ENCODE data around the gene HMCN2. TPM values are rescaled to one million over a fixed set of nuclear protein-coding genes. Genes with fewer than 3 reads are reported as not detected.
A peak's percentile ranks its signal among the peaks of the same experiment; 100 is the strongest.

HMCN2 gene
- total and polyA plus RNA-seq, 8 donors: 1.1 to 21.1 (median 5.0) TPM

DNA sequence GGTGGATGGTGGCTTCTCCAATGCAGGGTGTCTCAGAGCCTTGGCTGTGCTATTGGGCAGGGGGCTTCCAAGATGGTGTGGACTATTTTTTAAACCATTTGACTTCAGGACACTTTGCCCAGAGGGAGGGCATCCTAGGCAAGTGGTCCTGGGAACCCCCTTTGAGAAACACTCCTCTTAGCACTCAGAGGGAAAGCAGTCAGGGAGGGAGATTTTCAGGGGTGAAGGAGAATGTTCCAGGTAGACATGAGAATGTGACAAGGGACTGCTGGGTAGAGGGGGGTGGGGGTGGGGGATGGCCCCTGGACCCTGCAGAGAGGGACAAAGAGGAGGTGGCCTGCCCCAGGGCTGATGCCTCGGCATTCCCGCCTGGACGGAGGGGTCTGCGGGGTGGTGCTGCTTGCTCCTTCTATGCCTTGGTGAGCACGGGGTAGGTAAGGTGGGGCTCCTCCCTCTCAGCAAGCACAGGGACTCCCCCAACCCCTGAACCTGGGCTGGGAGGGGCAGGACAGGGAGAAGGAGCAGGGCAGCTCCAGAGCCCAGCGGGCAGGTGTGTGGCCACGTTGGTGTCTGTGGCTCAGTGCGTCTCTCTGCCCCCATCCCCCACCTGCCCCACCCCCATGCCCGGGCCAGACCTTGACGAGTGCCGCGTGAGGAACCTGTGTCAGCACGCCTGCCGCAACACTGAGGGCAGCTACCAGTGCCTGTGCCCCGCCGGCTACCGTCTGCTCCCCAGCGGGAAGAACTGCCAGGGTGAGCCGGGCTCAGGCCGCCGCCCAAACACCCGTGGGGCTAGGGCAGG lies 165.4 kb downstream of the HMCN2 start:
- Histone ChIP-seq H3K4me1 (peaks cover 5 to 14% (median 10%) of the 10 kb centered on the region in 4 donors), H3K9me3 (peaks cover 0 to 19% (median 13%) of the 10 kb centered on the region in 4 donors), H3K27me3 (peaks cover 0 to 56% (median 19%) of the 10 kb centered on the region in 3 donors), H3K27ac (no peak overlapping the region), H3K4me3 (no peak overlapping the region), H3K36me3 (no peaks in the 10 kb centered on the region)
- no peak for DNase-seq
- intact Hi-C loops (cut with DNase I; ENCODE audit: low total_unique reads): no loop called here
- TF ChIP-seq EP300 (IDR thresholded peaks at IDR 0.05): no peak
- TF ChIP-seq POLR2A (IDR thresholded peaks at IDR 0.05): no peak
- no peak for TF ChIP-seq POLR2AphosphoS5 (IDR thresholded peaks at IDR 0.05)
- TF ChIP-seq, protein P1, sequence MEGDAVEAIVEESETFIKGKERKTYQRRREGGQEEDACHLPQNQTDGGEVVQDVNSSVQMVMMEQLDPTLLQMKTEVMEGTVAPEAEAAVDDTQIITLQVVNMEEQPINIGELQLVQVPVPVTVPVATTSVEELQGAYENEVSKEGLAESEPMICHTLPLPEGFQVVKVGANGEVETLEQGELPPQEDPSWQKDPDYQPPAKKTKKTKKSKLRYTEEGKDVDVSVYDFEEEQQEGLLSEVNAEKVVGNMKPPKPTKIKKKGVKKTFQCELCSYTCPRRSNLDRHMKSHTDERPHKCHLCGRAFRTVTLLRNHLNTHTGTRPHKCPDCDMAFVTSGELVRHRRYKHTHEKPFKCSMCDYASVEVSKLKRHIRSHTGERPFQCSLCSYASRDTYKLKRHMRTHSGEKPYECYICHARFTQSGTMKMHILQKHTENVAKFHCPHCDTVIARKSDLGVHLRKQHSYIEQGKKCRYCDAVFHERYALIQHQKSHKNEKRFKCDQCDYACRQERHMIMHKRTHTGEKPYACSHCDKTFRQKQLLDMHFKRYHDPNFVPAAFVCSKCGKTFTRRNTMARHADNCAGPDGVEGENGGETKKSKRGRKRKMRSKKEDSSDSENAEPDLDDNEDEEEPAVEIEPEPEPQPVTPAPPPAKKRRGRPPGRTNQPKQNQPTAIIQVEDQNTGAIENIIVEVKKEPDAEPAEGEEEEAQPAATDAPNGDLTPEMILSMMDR (IDR thresholded peaks at IDR 0.05): no peak
- 89 to 97% (median 93%) methylated on average over 8 to 22 of the region's 22 CpGs for WGBS, 5 donors

GRCh38 chr9:130431536-130432303 lies 166.2 kb downstream of the HMCN2 start:
- peaks cover 5 to 14% (median 10%) of the 10 kb centered on the region in 4 donors for H3K4me1 ChIP-seq

DNA sequence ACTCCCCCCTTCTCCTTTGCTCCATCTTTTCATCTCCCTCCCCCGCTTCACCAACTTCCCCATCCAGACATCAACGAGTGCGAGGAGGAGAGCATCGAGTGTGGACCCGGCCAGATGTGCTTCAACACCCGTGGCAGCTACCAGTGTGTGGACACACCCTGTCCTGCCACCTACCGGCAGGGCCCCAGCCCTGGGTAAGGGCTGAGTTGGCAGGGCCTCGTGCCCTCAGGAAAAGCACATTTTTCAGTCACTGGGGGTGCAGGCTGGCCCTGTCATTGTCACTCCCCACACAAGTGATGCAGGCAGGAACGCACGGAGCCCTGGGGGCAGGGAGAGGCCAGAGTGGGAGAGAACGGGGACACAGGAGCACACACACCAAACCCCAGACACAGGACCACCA lies 166.8 kb downstream of the HMCN2 start:
- no peaks in the 10 kb centered on the region for H3K36me3 ChIP-seq
- H3K27me3 ChIP-seq: peaks cover 0 to 63% (median 19%) of the 10 kb centered on the region in 3 donors
- H3K27ac ChIP-seq: no peak overlapping the region
- no peak for DNase-seq
- H3K4me3 ChIP-seq: no peak overlapping the region
- intact Hi-C loops (cut with DNase I; ENCODE audit: low total_unique reads): no loop called here
- H3K4me1 ChIP-seq: peaks cover 5 to 14% (median 10%) of the 10 kb centered on the region in 4 donors
- TF ChIP-seq POLR2A (IDR thresholded peaks at IDR 0.05) (no peak), POLR2AphosphoS5 (IDR thresholded peaks at IDR 0.05) (no peak), EP300 (IDR thresholded peaks at IDR 0.05) (no peak)
- H3K9me3 ChIP-seq: peaks cover 0 to 19% (median 13%) of the 10 kb centered on the region in 4 donors
- WGBS, 5 donors: 51 to 70% (median 65%) methylated on average over 6 to 11 of the region's 11 CpGs

More at GRCh38 chr9:130431536-130432303, 166.2 kb downstream of the HMCN2 start:
- Histone ChIP-seq H3K27me3 (peaks cover 0 to 64% (median 19%) of the 10 kb centered on the region in 3 donors), H3K9me3 (peaks cover 0 to 19% (median 13%) of the 10 kb centered on the region in 4 donors), H3K36me3 (no peaks in the 10 kb centered on the region), H3K27ac (no peak overlapping the region), H3K4me3 (no peak overlapping the region)
- WGBS, 5 donors: 78 to 97% (median 84%) methylated on average over 14 to 17 of the region's 17 CpGs
- no peak for DNase-seq
- intact Hi-C loops (cut with DNase I; ENCODE audit: low total_unique reads): no loop called here
- TF ChIP-seq POLR2AphosphoS5 (IDR thresholded peaks at IDR 0.05) (no peak), EP300 (IDR thresholded peaks at IDR 0.05) (no peak), POLR2A (IDR thresholded peaks at IDR 0.05) (no peak)
- TF ChIP-seq, protein P1 (IDR thresholded peaks at IDR 0.05): no peak

DNA sequence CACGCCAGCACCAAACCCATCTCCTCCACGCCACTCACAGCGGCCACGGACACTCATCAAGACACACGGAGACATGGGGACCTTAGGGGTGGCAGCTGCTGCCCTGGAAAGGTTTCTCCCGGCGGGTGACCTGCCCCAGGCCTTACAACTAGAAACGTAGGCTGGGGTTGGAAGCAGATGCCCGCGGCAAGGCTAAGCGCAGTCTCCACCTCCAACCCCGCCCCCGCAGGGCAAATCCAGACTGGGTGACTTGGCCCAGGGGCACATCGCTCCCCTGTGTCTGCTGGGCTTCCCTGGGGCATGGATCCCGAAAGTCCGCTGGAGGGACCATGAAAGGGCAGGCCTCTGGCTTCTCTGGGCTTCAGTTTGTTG lies 167.2 kb downstream of the HMCN2 start:
- DNase-seq: no peak
- peaks cover 5 to 14% (median 10%) of the 10 kb centered on the region in 4 donors for H3K4me1 ChIP-seq
- TF ChIP-seq POLR2A (IDR thresholded peaks at IDR 0.05): no peak
- TF ChIP-seq, protein P1 (IDR thresholded peaks at IDR 0.05): no peak
- no peak for TF ChIP-seq EP300 (IDR thresholded peaks at IDR 0.05)
- no peak for TF ChIP-seq POLR2AphosphoS5 (IDR thresholded peaks at IDR 0.05)
- H3K27me3 ChIP-seq: peaks cover 0 to 59% (median 19%) of the 10 kb centered on the region in 3 donors
- H3K9me3 ChIP-seq: peaks cover 0 to 19% (median 13%) of the 10 kb centered on the region in 4 donors
- H3K27ac ChIP-seq: peak overlapping the region in 1 of 5 donors; percentile 18
- peak overlapping the region; percentile 35 to 43 (median 40) for H3K4me3 ChIP-seq
- H3K36me3 ChIP-seq: no peaks in the 10 kb centered on the region
- intact Hi-C loops (cut with DNase I; ENCODE audit: low total_unique reads): no loop called here
- 39 to 66% (median 53%) methylated on average over 11 to 16 of the region's 16 CpGs for WGBS, 5 donors

Measured in stomach (tissue), 9 donors.